KMS-11 (cell line): ENCODE data around the gene PDE6A.
A peak's percentile ranks its signal among the peaks of the same experiment; 100 is the strongest.

Experiments
- H2AFZ ChIP-seq: fragments of 200-600 bp; sonication (generic); 2 replicates; pipeline ENCODE4 v1.6.1; 2016; ENCODE audit warnings: antibody characterized with exemption, mixed run types, low read depth
- H3K27ac ChIP-seq: fragments of 200-600 bp; sonication (generic); 2 replicates; pipeline ENCODE4 v1.6.1; 2016; ENCODE audit warnings: mild to moderate bottlenecking, mixed run types
- H3K27me3 ChIP-seq: fragments of 200-600 bp; sonication (generic); 2 replicates; pipeline ENCODE4 v1.6.1; 2017; ENCODE audit warnings: mild to moderate bottlenecking, low read depth, mixed run types, moderate library complexity; ENCODE audit not compliant: insufficient read depth
- H3K36me3 ChIP-seq: fragments of 200-600 bp; sonication (generic); 2 replicates; pipeline ENCODE4 v1.6.1; 2017; ENCODE audit warnings: mild to moderate bottlenecking, mixed run types; ENCODE audit not compliant: insufficient read depth
- H3K4me1 ChIP-seq: fragments of 200-600 bp; sonication (generic); 2 replicates; pipeline ENCODE4 v1.6.1; 2016; ENCODE audit warnings: mild to moderate bottlenecking, low read depth, mixed run types; ENCODE audit not compliant: poor library complexity, severe bottlenecking
- H3K4me2 ChIP-seq: fragments of 200-600 bp; sonication (generic); 2 replicates; pipeline ENCODE4 v1.7.0; 2016; ENCODE audit warnings: mild to moderate bottlenecking, mixed run types
- H3K4me3 ChIP-seq: fragments of 200-600 bp; sonication (generic); IDR thresholded peaks from 2 replicates; pipeline ENCODE4 v1.6.1; 2017; ENCODE audit warnings: low read depth, low read length, mixed read lengths; ENCODE audit not compliant: insufficient read depth
- H3K79me2 ChIP-seq: fragments of 200-600 bp; sonication (generic); 2 replicates; pipeline ENCODE4 v1.6.1; 2016; ENCODE audit warnings: low read depth, mixed run types; ENCODE audit not compliant: insufficient read depth
- H3K9ac ChIP-seq: fragments of 200-600 bp; sonication (generic); 2 replicates; pipeline ENCODE4 v1.6.1; 2016; ENCODE audit warnings: mild to moderate bottlenecking, mixed run types
- H4K20me1 ChIP-seq: fragments of 200-600 bp; sonication (generic); 2 replicates; pipeline ENCODE4 v1.6.1; 2016; ENCODE audit warnings: mild to moderate bottlenecking, mixed run types; ENCODE audit not compliant: insufficient read depth
- CTCF ChIP-seq: fragments of 200-600 bp; sonication (generic); conservative IDR thresholded peaks from 2 replicates; pipeline ENCODE4 v1.6.1; 2017; ENCODE audit warnings: low read depth, mild to moderate bottlenecking, antibody characterized with exemption, low read length, moderate library complexity, mixed read lengths

The PDE6A gene

GRCh38 chr5:149818116-149818515, 126.5 kb downstream of the PDE6A start:
- H3K27me3 ChIP-seq, result no peaks in the 10 kb centered on the region
- no peak overlapping the region for H3K9ac ChIP-seq
- H3K4me1 ChIP-seq, result no peaks in the 10 kb centered on the region
- TF ChIP-seq CTCF, result no peak
- H3K79me2 ChIP-seq, result peaks cover 4% of the 10 kb centered on the region; the same call in 1 of the 2 replicates
- no peak overlapping the region for H3K4me3 ChIP-seq
- H3K4me2 ChIP-seq, result no peak overlapping the region
- H4K20me1 ChIP-seq, result no peaks in the 10 kb centered on the region
- no peak overlapping the region for H2AFZ ChIP-seq
- no peak overlapping the region for H3K27ac ChIP-seq
- H3K36me3 ChIP-seq, result no peaks in the 10 kb centered on the region

GRCh38 chr5:149817539-149818060, 127.0 kb downstream of the PDE6A start:
- peaks cover 5% of the 10 kb centered on the region for H3K79me2 ChIP-seq
- H3K36me3 ChIP-seq, result no peaks in the 10 kb centered on the region
- no peaks in the 10 kb centered on the region for H3K27me3 ChIP-seq
- H3K9ac ChIP-seq, result no peak overlapping the region
- H3K4me1 ChIP-seq, result peaks cover 1% of the 10 kb centered on the region
- no peak overlapping the region for H3K4me3 ChIP-seq
- H4K20me1 ChIP-seq, result no peaks in the 10 kb centered on the region
- no peak overlapping the region for H3K27ac ChIP-seq
- TF ChIP-seq CTCF, result no peak
- no peak overlapping the region for H2AFZ ChIP-seq
- no peak overlapping the region for H3K4me2 ChIP-seq

- Histone ChIP-seq H4K20me1 (no peaks in the 10 kb centered on the region), H3K36me3 (no peaks in the 10 kb centered on the region)
- no peak for TF ChIP-seq CTCF
Measured at GRCh38 chr5:149816661-149817060, 127.9 kb downstream of the PDE6A start.

GRCh38 chr5:149811453-149811852, 133.1 kb downstream of the PDE6A start:
- H4K20me1 ChIP-seq, result no peaks in the 10 kb centered on the region
- H3K4me2 ChIP-seq, result peak overlapping the region; percentile 73
- H3K27ac ChIP-seq, result peak overlapping the region; percentile 77
- H3K36me3 ChIP-seq, result no peaks in the 10 kb centered on the region
- peaks cover 19% of the 10 kb centered on the region for H3K79me2 ChIP-seq
- no peaks in the 10 kb centered on the region for H3K27me3 ChIP-seq
- H3K9ac ChIP-seq, result peak overlapping the region; percentile 19; the same call in 1 of the 2 replicates
- peaks cover 57% of the 10 kb centered on the region for H3K4me1 ChIP-seq
- no peak overlapping the region for H2AFZ ChIP-seq
- TF ChIP-seq CTCF, result no peak
- no peak overlapping the region for H3K4me3 ChIP-seq

More at GRCh38 chr5:149816661-149817060, 127.9 kb downstream of the PDE6A start:
- Histone ChIP-seq H3K4me3 (no peak overlapping the region), H2AFZ (no peak overlapping the region), H3K27ac (no peak overlapping the region), H3K27me3 (no peaks in the 10 kb centered on the region), H3K79me2 (peaks cover 9% of the 10 kb centered on the region), H3K9ac (no peak overlapping the region), H3K4me2 (no peak overlapping the region), H3K4me1 (peaks cover 10% of the 10 kb centered on the region)
